Prostate gland (tissue), 2 donors: ENCODE data around the gene GRK7. TPM values are rescaled to one million over a fixed set of nuclear protein-coding genes. Genes with fewer than 3 reads are reported as not detected.

Experiments used
- DNase-seq: peaks from one replicate; pipeline ENCODE4 v3.0.0-alpha.2; 2019; ENCODE audit warnings: low spot score
- H3K27ac ChIP-seq, 2 donors: fragments of 200-600 bp; sonication (generic); 2 replicates each; pipeline ENCODE4 v1.5.1; 2017 to 2019
- H3K27me3 ChIP-seq: fragments of 200-600 bp; sonication (generic); replicated peaks from 2 replicates; pipeline ENCODE4 v1.5.1; 2019; ENCODE audit not compliant: insufficient read depth
- H3K36me3 ChIP-seq, 2 donors: fragments of 200-600 bp; sonication (generic); 1 replicate in 1 of 2; 2 replicates in 1 of 2; pipeline versions ENCODE4 v1.5.1 to v1.8.1; 2017 to 2019
- H3K4me1 ChIP-seq: fragments of 200-600 bp; sonication (generic); replicated peaks from 2 replicates; pipeline ENCODE4 v1.5.1; 2019
- H3K4me3 ChIP-seq, 2 donors: fragments of 200-600 bp; sonication (generic); 2 replicates each; pipeline ENCODE4 v1.5.1; 2017 to 2019
- H3K9me3 ChIP-seq: fragments of 200-600 bp; sonication (generic); 2 replicates; pipeline ENCODE4 v1.5.1; 2017
- CTCF ChIP-seq, 4 experiments: fragments of 200-600 bp in 2 of 4; fragments of 450-650 bp in 2 of 4; sonication (generic) in 2 of 4; IDR thresholded peaks; 1 replicate in 3 of 4; 2 replicates in 1 of 4; pipeline ENCODE4 v1.5.1; 2016 to 2019; ENCODE audit warnings: antibody characterized with exemption in 4 of 4, mild to moderate bottlenecking in 2 of 4, moderate library complexity in 2 of 4
- POLR2A ChIP-seq: fragments of 450-650 bp; IDR thresholded peaks from one replicate; pipeline ENCODE4 v1.6.1; 2016; ENCODE audit warnings: antibody characterized with exemption, mild to moderate bottlenecking
- POLR2AphosphoS5 ChIP-seq: sonication (generic); formaldehyde crosslinking; IDR thresholded peaks from one replicate; pipeline ENCODE4 v1.6.1; 2017; ENCODE audit warnings: antibody characterized with exemption
- WGBS: methylation state at CpG from one replicate; pipeline ENCODE4 v1.1.5; 2018; 5-methylcytosine and 5-hydroxymethylcytosine counted together
- intact Hi-C: fragments of 100-400 bp; cut with DNase I; formaldehyde crosslinking; loops from one replicate; pipeline ENCODE4 v1.14.2; 2022
- small RNA-seq, 2 donors: library from RNA; depleted of rRNA; stranded (forward); fragments of <200 nt; gene quantifications; one replicate each; pipeline ENCODE3, GENCODE V24; 2016
- total RNA-seq, 2 donors: library from RNA; depleted of rRNA; stranded (reverse); fragments of >200 nt; gene quantifications; one replicate each; pipeline ENCODE4 v1.1.0, GENCODE V29; 2016

Gene GRK7
- total RNA-seq, 2 donors from 2014 or later: 0.17 TPM; not detected in 1

GRCh38 chr3:141808586-141808985, 45.4 kb downstream of the GRK7 start:
- 79% methylated on average over 5 of the region's 5 CpGs for WGBS

GRCh38 chr3:141810161-141810560, 47.0 kb downstream of the GRK7 start:
- Histone ChIP-seq H3K4me1 (no peaks in the 10 kb centered on the region), H3K36me3 (no peaks in the 10 kb centered on the region), H3K27ac (no peak overlapping the region), H3K4me3 (no peak overlapping the region), H3K9me3 (no peaks in the 10 kb centered on the region), H3K27me3 (no peaks in the 10 kb centered on the region)
- intact Hi-C loops: no loop called here
- WGBS: 90% methylated on average over 2 of the region's 2 CpGs
- DNase-seq: no peak
- no peak for TF ChIP-seq POLR2A
- no peak for TF ChIP-seq CTCF (IDR thresholded peaks at IDR 0.05)
- TF ChIP-seq POLR2AphosphoS5: no peak

More at GRCh38 chr3:141808586-141808985, 45.4 kb downstream of the GRK7 start:
- H3K27ac ChIP-seq: no peak overlapping the region
- no peaks in the 10 kb centered on the region for H3K9me3 ChIP-seq
- intact Hi-C loops: no loop called here
- no peak overlapping the region for H3K4me3 ChIP-seq
- no peak for TF ChIP-seq POLR2A
- TF ChIP-seq POLR2AphosphoS5: no peak
- TF ChIP-seq CTCF (IDR thresholded peaks at IDR 0.05): no peak
- no peaks in the 10 kb centered on the region for H3K27me3 ChIP-seq
- DNase-seq: no peak
- no peaks in the 10 kb centered on the region for H3K4me1 ChIP-seq
- H3K36me3 ChIP-seq: no peaks in the 10 kb centered on the region

- Histone ChIP-seq H3K9me3 (no peaks in the 10 kb centered on the region), H3K27ac (no peak overlapping the region), H3K27me3 (no peaks in the 10 kb centered on the region), H3K4me3 (no peak overlapping the region), H3K36me3 (no peaks in the 10 kb centered on the region), H3K4me1 (no peaks in the 10 kb centered on the region)
- intact Hi-C loops: no loop called here
- TF ChIP-seq POLR2AphosphoS5 (no peak), CTCF (IDR thresholded peaks at IDR 0.05) (no peak), POLR2A (no peak)
- DNase-seq: no peak
- 67% methylated on average over 3 of the region's 3 CpGs for WGBS
These were observed 48.1 kb downstream of the GRK7 start for GRCh38 chr3:141811348-141811747.

GRCh38 chr3:141812084-141812483, 48.9 kb downstream of the GRK7 start:
- H3K9me3 ChIP-seq: no peaks in the 10 kb centered on the region
- H3K27ac ChIP-seq: no peak overlapping the region
- intact Hi-C loops: no loop called here
- no peak for TF ChIP-seq CTCF (IDR thresholded peaks at IDR 0.05)
- no peak for TF ChIP-seq POLR2A
- TF ChIP-seq POLR2AphosphoS5: no peak
- no peak overlapping the region for H3K4me3 ChIP-seq
- no peaks in the 10 kb centered on the region for H3K27me3 ChIP-seq
- WGBS: 79% methylated on average over 5 of the region's 5 CpGs
- H3K36me3 ChIP-seq: no peaks in the 10 kb centered on the region
- H3K4me1 ChIP-seq: no peaks in the 10 kb centered on the region
- DNase-seq: no peak

- no peak overlapping the region for H3K27ac ChIP-seq
- no peak for TF ChIP-seq POLR2A
- TF ChIP-seq POLR2AphosphoS5: no peak
- TF ChIP-seq CTCF (IDR thresholded peaks at IDR 0.05): no peak
- WGBS: 53% methylated on average over 4 of the region's 4 CpGs
- intact Hi-C loops: no loop called here
- no peaks in the 10 kb centered on the region for H3K9me3 ChIP-seq
- H3K27me3 ChIP-seq: no peaks in the 10 kb centered on the region
- H3K36me3 ChIP-seq: no peaks in the 10 kb centered on the region
- no peaks in the 10 kb centered on the region for H3K4me1 ChIP-seq
- H3K4me3 ChIP-seq: no peak overlapping the region
- DNase-seq: no peak
These were observed 49.4 kb downstream of the GRK7 start for GRCh38 chr3:141812586-141812985.

Small RNA genes within 50 kb of the gene (small RNA-seq; reads per million reads assigned to genes)
- 0 reads per million in 2 donors for gene AC112771.1

Other genes starting within 250 kb of the GRK7 start
- 10 to 100 TPM; 68.5 to 92.4 TPM for gene RNF7, start 25.1 kb upstream of the GRK7 start, total RNA-seq
- gene ATP1B3, start 113.2 kb downstream of the GRK7 start, total RNA-seq: 10 to 100 TPM; 47.7 to 51.2 TPM